Activated CD4-positive, alpha-beta T cell treated with anti-CD3 and anti-CD28 coated beads, Interleukin-2, amount 10 ng/mL, durations not matched to agents 7 days and 5 days (primary cell): ENCODE data around the gene LIMS4. TPM values are rescaled to one million over a fixed set of nuclear protein-coding genes. Genes with fewer than 3 reads are reported as not detected.
"Not testable (repeated sequence)": the region's sequence is repeated elsewhere in the genome, so short reads cannot be mapped to it uniquely, and the experiment has no call there.

Experiments
- CTCF ChIA-PET: fragments of 350-600 bp; sonication (Branson Sonifier 250); formaldehyde crosslinking; loops from one replicate; lab custom pipeline; 2021; ENCODE audit warnings: antibody characterized with exemption; lab: Charles Lee
- POLR2A ChIA-PET: fragments of 350-600 bp; sonication (Branson Sonifier 250); formaldehyde crosslinking; loops from one replicate; lab custom pipeline; 2021; ENCODE audit warnings: antibody characterized with exemption; lab: Charles Lee
- DNase-seq: peaks from one replicate; pipeline ENCODE4 v3.0.0-alpha.2; 2020
- H3K27ac Mint-ChIP-seq: one replicate; pipeline ENCODE4 v1.8.0; 2021; ENCODE audit warnings: mild to moderate bottlenecking, moderate library complexity, mixed read lengths
- H3K27me3 Mint-ChIP-seq: one replicate; pipeline ENCODE4 v1.8.0; 2021; ENCODE audit warnings: mixed read lengths
- H3K36me3 Mint-ChIP-seq: one replicate; pipeline ENCODE4 v1.8.0; 2021; ENCODE audit warnings: low read depth, mixed read lengths
- H3K4me1 Mint-ChIP-seq: one replicate; pipeline ENCODE4 v1.8.0; 2021; ENCODE audit warnings: mixed read lengths
- H3K4me3 Mint-ChIP-seq: one replicate; pipeline ENCODE4 v1.8.0; 2021; ENCODE audit warnings: mild to moderate bottlenecking, moderate library complexity, mixed read lengths
- H3K9me3 Mint-ChIP-seq: one replicate; pipeline ENCODE4 v1.8.0; 2021; ENCODE audit warnings: mixed read lengths
- total RNA-seq, 2 experiments: library from RNA; stranded (reverse); gene quantifications; one replicate each; pipeline ENCODE4 v1.2.3, GENCODE V29; 2021

LIMS4 gene
- total RNA-seq, 2 experiments from 2014 or later, result not detected

DNA sequence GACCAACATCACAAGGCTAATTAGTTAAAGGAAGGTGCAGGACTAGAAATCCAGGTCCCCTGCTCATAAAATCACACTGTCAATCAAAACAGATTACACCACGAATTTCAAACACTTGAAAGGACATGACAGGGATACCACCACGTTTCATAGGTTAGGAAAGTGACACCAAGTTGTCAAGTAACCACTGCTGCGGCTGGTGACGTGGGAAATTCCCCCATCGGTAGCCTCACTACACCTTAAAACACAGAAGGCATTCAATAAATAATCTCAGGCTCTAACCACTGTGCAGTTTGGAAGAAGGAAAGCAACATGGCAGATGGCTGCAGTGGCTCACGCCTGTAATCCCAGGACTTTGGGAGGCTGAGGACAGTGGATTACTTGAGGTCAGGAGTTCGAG is 3.7 kb downstream of the LIMS4 start:
- H3K27me3 Mint-ChIP-seq, H3K27ac Mint-ChIP-seq, H3K9me3 Mint-ChIP-seq, DNase-seq, H3K36me3 Mint-ChIP-seq, CTCF ChIA-PET, H3K4me3 Mint-ChIP-seq, POLR2A ChIA-PET, H3K4me1 Mint-ChIP-seq: not testable (repeated sequence)

DNA sequence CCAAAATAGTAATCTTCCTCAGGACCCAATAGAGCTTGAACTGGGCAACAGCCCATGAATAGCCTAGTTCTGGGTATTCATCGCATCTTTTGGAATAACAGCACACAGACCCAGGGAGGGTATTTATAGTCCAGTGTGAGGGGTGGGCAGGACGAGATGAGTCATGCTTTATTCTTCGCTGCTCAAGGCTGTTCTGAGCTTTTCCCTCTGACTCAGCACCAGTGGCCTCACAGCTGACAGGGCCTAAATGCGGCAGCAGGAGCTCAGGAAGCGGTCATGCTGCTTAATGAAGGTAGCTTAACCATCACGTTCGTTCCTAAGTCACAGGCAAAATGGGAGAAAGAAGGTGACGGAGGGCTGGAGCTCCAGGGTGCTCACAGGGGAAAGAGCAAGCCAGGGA is 7.3 kb downstream of the LIMS4 start:
- POLR2A ChIA-PET, H3K4me1 Mint-ChIP-seq, H3K27me3 Mint-ChIP-seq, CTCF ChIA-PET, DNase-seq, H3K4me3 Mint-ChIP-seq, H3K27ac Mint-ChIP-seq, H3K36me3 Mint-ChIP-seq, H3K9me3 Mint-ChIP-seq: not testable (repeated sequence)

DNA sequence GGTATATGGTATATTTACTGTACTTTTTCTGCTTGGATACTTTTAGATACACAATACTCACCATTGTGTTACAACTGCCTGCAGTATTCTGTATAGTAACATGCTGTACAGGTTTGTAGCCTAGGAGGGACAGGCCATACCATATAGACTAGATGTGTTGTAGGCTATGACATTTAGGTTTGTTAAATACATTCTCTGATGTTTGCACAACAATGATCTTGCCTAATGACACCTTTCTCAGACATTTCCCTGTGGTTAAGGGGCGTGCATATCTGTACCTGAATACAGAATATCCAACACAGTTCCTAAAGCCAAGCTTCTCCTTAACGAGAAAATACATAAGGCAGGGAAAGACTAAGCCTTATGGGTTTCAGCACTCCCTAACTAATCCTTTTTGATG is 10.2 kb downstream of the LIMS4 start:
- CTCF ChIA-PET, H3K27me3 Mint-ChIP-seq, POLR2A ChIA-PET: not testable (repeated sequence)

DNA sequence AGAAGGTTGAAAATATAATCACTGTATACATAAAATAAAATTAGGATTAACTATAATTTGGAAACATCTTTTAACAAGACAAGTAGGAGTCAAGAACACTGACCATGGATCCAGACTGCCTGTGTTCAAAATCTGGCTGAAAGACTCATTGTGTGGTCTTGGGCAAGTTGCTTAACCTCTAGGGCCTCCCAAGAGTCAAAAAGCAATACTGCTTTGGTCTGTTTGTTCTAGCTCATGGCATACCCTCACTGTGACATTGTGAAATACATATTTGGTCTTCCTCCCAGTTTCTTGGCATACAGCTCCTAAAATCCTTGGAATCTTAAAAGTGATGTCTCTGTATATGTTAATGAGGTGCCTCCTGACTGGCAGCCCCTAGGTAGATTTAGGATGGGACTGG is 12.3 kb downstream of the LIMS4 start:
- H3K27me3 Mint-ChIP-seq, CTCF ChIA-PET, H3K4me3 Mint-ChIP-seq, POLR2A ChIA-PET, H3K27ac Mint-ChIP-seq, H3K4me1 Mint-ChIP-seq, DNase-seq, H3K9me3 Mint-ChIP-seq, H3K36me3 Mint-ChIP-seq: not testable (repeated sequence)

More for the DNA sequence above, 10.2 kb downstream of the LIMS4 start:
- H3K4me3 Mint-ChIP-seq, H3K4me1 Mint-ChIP-seq, H3K27ac Mint-ChIP-seq, H3K9me3 Mint-ChIP-seq, H3K36me3 Mint-ChIP-seq, DNase-seq: not testable (repeated sequence)

DNA sequence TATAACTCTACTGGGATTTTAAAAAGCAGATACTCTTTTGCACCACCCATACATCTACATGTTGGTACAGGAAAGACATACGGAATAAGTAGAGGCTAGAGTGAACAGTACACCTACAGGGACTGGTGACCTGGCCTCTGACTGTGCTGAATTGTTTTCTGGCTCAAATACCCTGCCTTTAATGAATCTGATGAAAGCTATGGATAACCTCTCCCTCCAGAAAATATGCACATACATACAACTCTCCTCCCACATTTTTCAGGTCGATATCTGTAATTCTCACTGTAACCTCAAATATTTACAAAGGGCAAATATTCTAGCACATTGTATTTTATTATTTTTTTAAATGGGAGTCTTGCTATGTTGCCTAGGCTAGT is 15.4 kb downstream of the LIMS4 start:
- CTCF ChIA-PET, H3K27ac Mint-ChIP-seq, POLR2A ChIA-PET, H3K4me3 Mint-ChIP-seq, H3K36me3 Mint-ChIP-seq, H3K27me3 Mint-ChIP-seq, H3K4me1 Mint-ChIP-seq, DNase-seq, H3K9me3 Mint-ChIP-seq: not testable (repeated sequence)

DNA sequence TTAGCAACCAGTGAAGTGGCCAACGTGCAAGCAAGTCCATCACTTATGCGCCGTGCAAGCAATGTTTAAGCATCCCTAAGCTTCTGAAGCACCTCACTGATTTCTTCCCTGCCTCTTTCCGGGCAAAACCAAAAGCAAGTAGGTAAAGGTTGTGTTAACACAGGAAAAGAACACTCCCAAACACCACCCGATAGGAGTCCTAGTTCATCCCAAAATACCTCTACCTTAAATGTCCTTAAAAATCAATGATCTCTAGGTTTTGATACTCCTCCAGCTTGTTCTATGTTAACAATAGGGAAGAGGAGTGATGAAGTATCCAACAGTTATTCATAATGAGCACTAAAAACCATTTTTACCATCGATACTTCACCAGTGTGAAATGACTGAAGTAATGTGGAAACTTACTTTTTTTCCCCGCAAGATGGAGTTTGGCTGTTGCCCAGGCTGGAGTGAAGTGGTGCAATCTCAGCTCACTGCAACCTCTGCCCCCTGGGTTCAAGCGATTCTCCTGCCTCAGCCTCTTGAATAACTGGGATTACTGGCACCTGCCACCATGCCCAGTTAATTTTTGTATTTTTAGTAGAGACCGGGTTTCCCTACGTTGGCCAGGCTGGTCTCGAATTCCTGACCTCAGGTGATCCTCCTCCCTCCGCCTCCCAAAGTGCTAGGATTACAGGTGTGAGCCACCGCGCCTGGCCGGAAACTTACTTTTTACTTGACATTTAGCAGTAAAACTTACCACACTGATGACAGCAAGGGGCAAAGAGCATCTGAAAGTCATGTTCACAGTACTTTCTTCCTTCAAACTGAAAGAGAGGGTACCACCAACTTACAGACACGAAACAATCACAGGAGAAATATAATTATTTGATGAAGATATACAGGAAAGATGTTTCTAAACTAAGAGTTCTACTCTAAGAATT is 16.1 kb downstream of the LIMS4 start:
- H3K27ac Mint-ChIP-seq, CTCF ChIA-PET: not testable (repeated sequence)

DNA sequence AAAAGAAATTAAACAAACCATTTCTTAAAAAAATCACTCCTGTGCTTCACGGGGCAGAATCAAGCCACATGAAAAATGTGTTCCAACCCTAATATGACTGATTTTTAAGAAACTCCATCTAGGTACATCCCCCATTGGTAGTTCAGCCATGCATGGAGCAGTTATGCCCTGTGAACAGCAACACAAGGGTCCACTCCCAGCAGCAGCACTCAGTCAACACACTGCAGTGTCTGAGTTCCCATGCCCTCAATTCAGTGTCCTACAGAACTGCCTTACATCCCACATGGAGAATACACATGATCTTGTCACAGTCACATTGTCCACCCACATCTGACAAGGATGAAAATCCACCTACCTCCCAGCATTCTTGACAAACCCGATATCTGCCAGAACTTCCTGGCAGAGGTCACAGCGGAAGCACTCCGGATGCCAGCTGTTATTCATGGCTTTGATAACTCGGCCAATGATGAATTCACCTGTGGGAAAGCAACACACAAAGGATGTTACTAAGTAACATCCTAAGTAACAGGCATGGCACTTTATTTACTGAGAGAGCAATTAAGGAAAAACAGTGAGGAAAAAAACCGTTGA is 17.4 kb downstream of the LIMS4 start:
- H3K27ac Mint-ChIP-seq, H3K4me1 Mint-ChIP-seq, DNase-seq, H3K27me3 Mint-ChIP-seq, H3K36me3 Mint-ChIP-seq, H3K9me3 Mint-ChIP-seq, CTCF ChIA-PET, POLR2A ChIA-PET, H3K4me3 Mint-ChIP-seq: not testable (repeated sequence)

More for the DNA sequence above, 16.1 kb downstream of the LIMS4 start:
- H3K27me3 Mint-ChIP-seq, H3K4me3 Mint-ChIP-seq, H3K4me1 Mint-ChIP-seq, H3K9me3 Mint-ChIP-seq, POLR2A ChIA-PET, DNase-seq, H3K36me3 Mint-ChIP-seq: not testable (repeated sequence)

DNA sequence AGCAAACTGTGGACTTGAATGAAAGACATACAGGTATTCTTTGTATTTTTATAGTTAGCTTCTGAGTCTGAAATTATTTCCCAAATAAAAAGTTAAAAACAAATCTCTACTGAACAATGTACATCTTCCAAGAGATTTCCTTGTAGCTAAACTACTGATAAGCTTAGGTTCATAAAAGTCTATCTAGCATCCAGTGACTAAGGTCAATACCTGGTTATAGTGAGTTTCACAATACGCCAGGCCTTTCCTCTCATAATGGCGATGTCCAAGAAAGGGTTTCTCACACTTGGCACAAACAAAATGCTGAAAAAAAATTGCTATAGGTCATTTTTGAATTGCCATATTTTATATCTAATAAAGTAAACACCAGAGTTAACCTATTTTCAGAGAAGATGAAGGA is 21.7 kb downstream of the LIMS4 start:
- H3K9me3 Mint-ChIP-seq, POLR2A ChIA-PET, H3K4me3 Mint-ChIP-seq, H3K36me3 Mint-ChIP-seq, CTCF ChIA-PET, H3K27me3 Mint-ChIP-seq, H3K27ac Mint-ChIP-seq, DNase-seq, H3K4me1 Mint-ChIP-seq: not testable (repeated sequence)

DNA sequence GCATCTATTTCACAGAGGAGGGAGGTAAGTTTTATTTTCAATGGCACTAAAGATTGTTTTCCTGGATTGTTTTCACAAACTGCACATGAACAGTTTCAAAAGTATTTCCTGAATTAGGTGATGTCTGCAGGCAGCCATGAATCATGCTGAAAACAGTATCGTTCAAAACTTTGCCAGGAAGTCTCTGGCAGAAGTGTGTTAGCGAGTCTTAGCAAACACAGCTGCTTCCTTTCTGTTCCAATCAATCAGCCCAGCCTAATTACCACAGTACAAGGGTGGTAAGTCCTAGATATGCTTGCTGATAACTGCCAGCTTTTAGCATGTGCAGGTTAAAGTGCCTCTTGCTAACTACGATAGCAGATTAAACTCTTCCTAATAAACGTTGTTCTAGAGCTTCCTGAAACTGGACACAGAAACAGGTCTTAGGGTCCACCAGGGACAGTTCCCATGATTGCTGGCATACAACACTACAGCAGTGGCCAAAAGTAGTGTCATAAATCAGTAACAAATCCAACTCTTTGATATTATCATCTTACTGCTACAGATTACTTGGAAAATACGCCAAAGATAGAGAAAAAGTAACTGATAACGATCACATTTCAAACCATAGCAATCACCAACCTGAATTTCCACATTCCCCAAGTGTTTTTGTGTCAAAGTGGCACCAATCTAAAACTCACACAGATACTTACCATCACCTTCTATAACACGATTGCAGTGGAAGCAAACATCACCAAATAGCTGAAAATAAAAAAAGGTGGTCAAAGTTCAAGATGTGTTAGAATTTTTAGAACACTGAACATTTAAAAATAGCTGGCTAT is 23.3 kb downstream of the LIMS4 start:
- POLR2A ChIA-PET, H3K4me1 Mint-ChIP-seq, H3K27me3 Mint-ChIP-seq, H3K36me3 Mint-ChIP-seq, CTCF ChIA-PET, H3K27ac Mint-ChIP-seq, DNase-seq, H3K4me3 Mint-ChIP-seq, H3K9me3 Mint-ChIP-seq: not testable (repeated sequence)

DNA sequence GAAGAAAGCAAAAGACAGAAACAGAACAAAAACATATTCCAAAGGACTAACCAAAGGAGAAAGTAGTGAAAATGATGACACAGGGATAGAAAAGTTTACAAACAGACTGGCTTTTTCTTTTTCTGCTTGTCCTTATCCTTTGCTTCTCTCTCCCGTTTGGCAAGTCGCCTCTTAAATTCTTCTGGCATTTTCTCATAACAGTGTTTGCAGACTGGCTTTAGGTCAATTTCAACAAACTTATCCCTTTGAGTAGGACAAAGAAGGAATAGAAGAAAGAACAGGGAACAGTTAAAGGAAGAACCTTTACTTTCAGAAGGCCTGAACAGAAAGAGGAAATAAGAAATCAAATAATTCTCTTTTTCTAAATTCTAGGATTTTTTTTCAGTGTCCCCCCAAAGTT is 26.0 kb downstream of the LIMS4 start:
- DNase-seq, POLR2A ChIA-PET, H3K36me3 Mint-ChIP-seq, H3K27me3 Mint-ChIP-seq, H3K4me3 Mint-ChIP-seq, CTCF ChIA-PET, H3K4me1 Mint-ChIP-seq, H3K9me3 Mint-ChIP-seq, H3K27ac Mint-ChIP-seq: not testable (repeated sequence)

DNA sequence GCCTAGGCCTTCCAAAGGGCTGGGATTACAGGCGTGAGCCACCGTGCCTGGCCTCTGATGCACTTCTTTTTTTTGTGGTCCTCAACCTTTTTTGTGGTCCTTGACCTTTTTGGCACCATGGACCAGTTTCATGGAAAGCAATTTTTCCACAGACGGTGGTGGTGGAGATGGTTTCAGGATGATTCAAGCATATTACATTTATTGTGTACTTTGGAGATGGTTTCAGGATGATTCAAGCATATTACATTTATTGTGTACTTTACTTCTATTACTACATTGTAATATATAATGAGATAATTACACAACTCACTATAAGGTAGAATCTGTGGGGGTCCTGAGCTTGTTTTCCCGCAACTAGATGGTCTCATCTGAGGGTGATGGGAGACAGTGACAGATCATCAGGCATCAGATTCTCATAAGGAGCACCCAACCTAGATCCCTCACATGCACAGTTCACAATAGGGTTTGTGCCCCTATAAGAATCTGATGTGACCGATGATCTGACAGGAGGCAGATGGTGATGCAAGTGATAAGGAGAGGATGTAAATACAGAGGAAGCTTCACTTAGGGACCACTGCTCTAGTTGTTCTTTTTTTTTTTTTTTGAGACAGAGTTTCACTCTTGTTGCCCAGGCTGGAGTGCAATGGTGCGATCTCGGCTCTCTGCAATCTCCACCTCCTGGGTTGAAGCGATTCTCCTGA is 29.2 kb downstream of the LIMS4 start:
- H3K4me1 Mint-ChIP-seq, CTCF ChIA-PET, H3K27ac Mint-ChIP-seq, H3K27me3 Mint-ChIP-seq, H3K9me3 Mint-ChIP-seq, POLR2A ChIA-PET, H3K36me3 Mint-ChIP-seq, H3K4me3 Mint-ChIP-seq, DNase-seq: not testable (repeated sequence)

DNA sequence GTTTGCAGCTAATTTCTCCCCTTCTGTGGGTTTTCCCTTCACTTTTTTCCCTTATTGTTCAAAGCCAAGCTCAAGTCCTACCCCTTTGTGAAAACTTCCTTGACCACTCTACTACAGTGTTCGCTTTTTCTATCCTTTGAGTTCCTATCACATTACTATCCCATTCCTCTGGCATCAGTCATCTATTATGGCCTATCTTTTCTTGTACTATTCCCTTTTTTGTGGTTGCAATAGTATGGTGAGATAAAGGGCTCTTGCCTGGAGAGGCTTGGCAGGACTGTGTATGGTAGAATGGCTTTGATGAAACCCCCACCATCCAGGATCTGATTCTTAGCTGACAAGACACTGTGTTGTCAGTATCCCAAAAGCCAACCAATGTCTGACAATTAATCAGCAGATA is 30.7 kb downstream of the LIMS4 start:
- H3K9me3 Mint-ChIP-seq, DNase-seq, CTCF ChIA-PET, H3K27me3 Mint-ChIP-seq, H3K36me3 Mint-ChIP-seq, H3K4me3 Mint-ChIP-seq, POLR2A ChIA-PET, H3K27ac Mint-ChIP-seq, H3K4me1 Mint-ChIP-seq: not testable (repeated sequence)

DNA sequence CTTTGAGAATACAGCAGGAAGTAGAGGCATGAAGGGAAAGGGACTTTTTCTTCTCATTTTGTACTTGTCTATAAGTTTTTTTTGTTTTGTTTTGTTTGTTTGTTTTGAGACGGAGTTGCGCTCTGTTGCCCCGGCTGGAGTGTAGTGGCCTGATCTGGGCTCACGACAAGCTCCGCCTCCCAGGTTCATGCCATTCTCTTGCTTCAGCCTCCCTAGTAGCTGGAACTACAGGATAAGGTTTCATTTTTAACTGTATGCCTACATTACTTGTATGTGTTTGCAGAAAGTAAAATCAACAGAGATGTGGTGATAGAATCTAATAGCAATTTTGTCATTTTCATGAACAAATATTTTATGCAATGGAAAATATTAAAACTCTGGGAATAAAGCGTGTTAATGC is 38.1 kb downstream of the LIMS4 start:
- H3K36me3 Mint-ChIP-seq, POLR2A ChIA-PET, H3K4me1 Mint-ChIP-seq, CTCF ChIA-PET, H3K27ac Mint-ChIP-seq, H3K4me3 Mint-ChIP-seq, DNase-seq, H3K27me3 Mint-ChIP-seq, H3K9me3 Mint-ChIP-seq: not testable (repeated sequence)
